Right atrium auricular region (tissue), 2 donors: ENCODE results near the gene ATRN. TPM values are rescaled to one million over a fixed set of nuclear protein-coding genes. Genes with fewer than 3 reads are reported as not detected.

Source experiments
- DNase-seq: peaks from one replicate; pipeline ENCODE4 v3.0.0-alpha.2; 2019; ENCODE audit warnings: low spot score
- H3K27ac ChIP-seq, 2 donors: fragments of 200-600 bp; sonication (generic); 1 replicate in 1 of 2; 2 replicates in 1 of 2; pipeline ENCODE4 v1.5.1; 2016 to 2019
- H3K27me3 ChIP-seq, 2 donors: fragments of 200-600 bp; sonication (generic); one replicate each; pipeline versions ENCODE4 v1.5.1 to v1.6.0; 2017 to 2019
- H3K36me3 ChIP-seq: fragments of 200-600 bp; sonication (generic); one replicate; pipeline ENCODE4 v1.5.1; 2016
- H3K4me1 ChIP-seq, 2 donors: fragments of 200-600 bp; sonication (generic); one replicate each; pipeline versions ENCODE4 v1.5.1 to v1.6.0; 2017 to 2019
- H3K4me3 ChIP-seq, 2 donors: fragments of 200-600 bp; sonication (generic); 1 replicate in 1 of 2; 2 replicates in 1 of 2; pipeline ENCODE4 v1.5.1; 2017 to 2019; ENCODE audit warnings: mild to moderate bottlenecking in 1 of 2, moderate library complexity in 1 of 2
- H3K9me3 ChIP-seq, 2 donors: fragments of 200-600 bp; sonication (generic); one replicate each; pipeline ENCODE4 v1.5.1; 2019
- CTCF ChIP-seq, 2 donors: fragments of 200-600 bp; sonication (generic); IDR thresholded peaks; one replicate each; pipeline ENCODE4 v1.5.1; 2019; ENCODE audit warnings: antibody characterized with exemption in 2 of 2
- total RNA-seq, 2 donors: library from RNA; depleted of rRNA; stranded (reverse); fragments of >200 nt; gene quantifications; one replicate each; pipeline ENCODE4 v1.1.0, GENCODE V29; 2016

Gene ATRN
- total RNA-seq, 2 donors from 2014 or later, result 22.5 to 28.1 TPM

GRCh38 chr20:3698591-3699001 lies 227.8 kb downstream of the ATRN start:
- no peak for TF ChIP-seq CTCF (IDR thresholded peaks at IDR 0.05)
- Histone ChIP-seq H3K4me1 (no peaks in the 10 kb centered on the region), H3K4me3 (no peak overlapping the region), H3K27ac (no peak overlapping the region), H3K9me3 (no peaks in the 10 kb centered on the region), H3K27me3 (no peaks in the 10 kb centered on the region), H3K36me3 (no peaks in the 10 kb centered on the region)
- no peak for DNase-seq

- H3K36me3 ChIP-seq, result no peaks in the 10 kb centered on the region
- no peak overlapping the region for H3K27ac ChIP-seq
- no peaks in the 10 kb centered on the region for H3K4me1 ChIP-seq
- H3K9me3 ChIP-seq, result no peaks in the 10 kb centered on the region
- H3K4me3 ChIP-seq, result no peak overlapping the region
- no peaks in the 10 kb centered on the region for H3K27me3 ChIP-seq
- no peak for TF ChIP-seq CTCF (IDR thresholded peaks at IDR 0.05)
- no peak for DNase-seq
Measured at GRCh38 chr20:3699037-3699436, 228.2 kb downstream of the ATRN start.

Other genes with a start within 250 kb of the ATRN start
- under 1 TPM in 1 of 2 donors, not detected in 1; 0.16 TPM for gene SLC4A11, start 231.8 kb upstream of the ATRN start, total RNA-seq
- gene DNAAF9, start 63.3 kb upstream of the ATRN start, total RNA-seq, result 10 to 100 TPM; 13.4 to 19.2 TPM
- not detected for gene GFRA4, start 192.4 kb downstream of the ATRN start, total RNA-seq
- gene ADAM33, start 211.0 kb downstream of the ATRN start, total RNA-seq, result 10 to 100 TPM in 1 of 2 donors, 1 to 10 TPM in 1; 9.7 to 13.8 TPM
- 1 to 10 TPM; 3.2 to 3.9 TPM for gene SIGLEC1, start 241.6 kb downstream of the ATRN start, total RNA-seq